ENCODE results near the gene NAV3.
A peak's percentile ranks its signal among the peaks of the same experiment; 100 is the strongest.

NAV3 gene

DNA sequence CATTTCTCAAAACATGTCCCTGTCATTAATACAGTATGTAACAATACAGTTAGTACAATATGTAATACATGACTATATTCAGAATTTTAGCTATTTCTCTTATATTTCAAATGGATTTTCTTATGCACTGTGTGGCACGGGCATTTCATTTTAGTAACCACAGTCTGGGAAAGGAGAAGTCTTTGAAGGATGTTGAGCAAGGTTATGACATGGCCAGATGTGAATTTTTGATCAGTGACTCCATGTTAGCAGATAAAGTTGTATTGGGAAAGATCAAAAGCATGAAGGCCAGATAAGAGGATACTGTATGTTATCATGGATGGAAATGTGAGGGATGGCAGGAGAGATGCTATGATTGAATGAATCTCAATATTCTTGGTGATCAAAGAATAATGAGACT is 285.2 kb downstream of the NAV3 start:
- H3K4me3 ChIP-seq (ENCODE audit: low read depth, low read length), result no peak overlapping the region
- in situ Hi-C loops (cut with HindIII; ENCODE audit: low sequenced_read_pairs), result no loop called here
- TF ChIP-seq, protein P1, sequence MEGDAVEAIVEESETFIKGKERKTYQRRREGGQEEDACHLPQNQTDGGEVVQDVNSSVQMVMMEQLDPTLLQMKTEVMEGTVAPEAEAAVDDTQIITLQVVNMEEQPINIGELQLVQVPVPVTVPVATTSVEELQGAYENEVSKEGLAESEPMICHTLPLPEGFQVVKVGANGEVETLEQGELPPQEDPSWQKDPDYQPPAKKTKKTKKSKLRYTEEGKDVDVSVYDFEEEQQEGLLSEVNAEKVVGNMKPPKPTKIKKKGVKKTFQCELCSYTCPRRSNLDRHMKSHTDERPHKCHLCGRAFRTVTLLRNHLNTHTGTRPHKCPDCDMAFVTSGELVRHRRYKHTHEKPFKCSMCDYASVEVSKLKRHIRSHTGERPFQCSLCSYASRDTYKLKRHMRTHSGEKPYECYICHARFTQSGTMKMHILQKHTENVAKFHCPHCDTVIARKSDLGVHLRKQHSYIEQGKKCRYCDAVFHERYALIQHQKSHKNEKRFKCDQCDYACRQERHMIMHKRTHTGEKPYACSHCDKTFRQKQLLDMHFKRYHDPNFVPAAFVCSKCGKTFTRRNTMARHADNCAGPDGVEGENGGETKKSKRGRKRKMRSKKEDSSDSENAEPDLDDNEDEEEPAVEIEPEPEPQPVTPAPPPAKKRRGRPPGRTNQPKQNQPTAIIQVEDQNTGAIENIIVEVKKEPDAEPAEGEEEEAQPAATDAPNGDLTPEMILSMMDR (IDR thresholded peaks at IDR 0.05; ENCODE audit: low read depth, low read length), result no peak
- no peak for DNase-seq (ENCODE audit: low read depth, low spot score)

- in situ Hi-C loops (cut with HindIII; ENCODE audit: low sequenced_read_pairs), result no loop called here
- TF ChIP-seq, protein P1 (IDR thresholded peaks at IDR 0.05; ENCODE audit: low read depth, low read length), result no peak
- no peak for DNase-seq (ENCODE audit: low read depth, low spot score)
- no peak overlapping the region for H3K4me3 ChIP-seq (ENCODE audit: low read depth, low read length)
Measured at GRCh38 chr12:78118036-78118435, 287.3 kb downstream of the NAV3 start.

DNA sequence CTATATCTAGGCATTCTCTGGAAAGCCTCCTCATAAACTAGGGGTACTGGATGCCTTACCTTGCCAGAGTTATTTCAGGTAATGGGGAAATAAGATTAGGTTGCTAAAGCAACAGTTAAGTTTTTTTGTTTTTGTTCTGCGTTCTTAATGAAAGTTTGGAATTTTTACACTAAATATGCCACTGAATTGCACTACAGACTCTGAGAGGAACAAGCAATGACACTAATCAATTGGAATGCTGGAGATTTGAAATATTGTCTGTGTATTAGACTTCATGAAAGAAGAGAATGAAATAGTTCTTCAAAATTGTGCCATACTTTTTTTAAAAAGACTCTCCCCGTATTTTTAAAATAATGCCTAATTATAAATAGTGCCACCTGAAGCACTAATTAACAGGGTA is 287.8 kb downstream of the NAV3 start:
- in situ Hi-C loops (cut with HindIII; ENCODE audit: low sequenced_read_pairs), result no loop called here
- no peak for DNase-seq (ENCODE audit: low read depth, low spot score)
- H3K4me3 ChIP-seq (ENCODE audit: low read depth, low read length), result no peak overlapping the region
- TF ChIP-seq, protein P1 (IDR thresholded peaks at IDR 0.05; ENCODE audit: low read depth, low read length), result no peak

- H3K4me3 ChIP-seq (ENCODE audit: low read depth, low read length), result no peak overlapping the region
- TF ChIP-seq, protein P1 (IDR thresholded peaks at IDR 0.05; ENCODE audit: low read depth, low read length), result no peak
- DNase-seq (ENCODE audit: low read depth, low spot score), result no peak
- in situ Hi-C loops (cut with HindIII; ENCODE audit: low sequenced_read_pairs), result no loop called here
Measured at GRCh38 chr12:78119351-78119918, 288.7 kb downstream of the NAV3 start.

DNA sequence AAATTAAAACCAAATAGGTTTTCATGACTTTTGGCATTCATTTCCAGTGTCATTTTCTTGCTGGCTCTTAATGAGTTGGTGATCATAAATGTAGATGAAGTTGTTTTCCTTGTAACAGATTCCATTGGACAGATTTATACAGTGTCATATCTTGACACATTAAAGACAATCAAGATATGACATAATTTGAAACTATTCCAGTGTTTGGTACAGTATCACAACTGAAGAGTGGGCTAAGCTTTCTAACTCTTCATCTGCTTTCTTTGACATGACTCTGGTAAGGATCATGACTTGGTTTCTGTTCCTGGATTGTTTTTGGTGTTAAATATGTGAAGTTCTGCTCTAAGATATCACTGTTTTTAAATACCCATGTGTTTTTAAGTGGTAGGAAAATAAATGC is 289.6 kb downstream of the NAV3 start:
- no peak overlapping the region for H3K4me3 ChIP-seq (ENCODE audit: low read depth, low read length)
- in situ Hi-C loops (cut with HindIII; ENCODE audit: low sequenced_read_pairs), result no loop called here
- DNase-seq (ENCODE audit: low read depth, low spot score), result no peak
- TF ChIP-seq, protein P1 (IDR thresholded peaks at IDR 0.05; ENCODE audit: low read depth, low read length), result no peak

GRCh38 chr12:78120866-78121560 is 290.3 kb downstream of the NAV3 start:
- DNase-seq (ENCODE audit: low read depth, low spot score), result peak; percentile 49
- TF ChIP-seq, protein P1 (IDR thresholded peaks at IDR 0.05; ENCODE audit: low read depth, low read length), result peak; percentile 25
- in situ Hi-C loops (cut with HindIII; ENCODE audit: low sequenced_read_pairs), result no loop called here
- H3K4me3 ChIP-seq (ENCODE audit: low read depth, low read length), result no peak overlapping the region

Data from astrocyte of the spinal cord (primary cell).